ENCODE data around the gene LONP1. TPM values are rescaled to one million over a fixed set of nuclear protein-coding genes. Genes with fewer than 3 reads are reported as not detected.

LONP1 gene
- total RNA-seq, 1 experiment from 2014 or later, result 186 TPM

GRCh38 chr19:5719274-5719960, 529 bp downstream of the LONP1 start:
- peaks cover 16% of the 10 kb centered on the region for H3K4me1 Mint-ChIP-seq
- peak overlapping the region; percentile 97 for H3K4me3 Mint-ChIP-seq
- H3K27ac Mint-ChIP-seq, result peak overlapping the region; percentile 89
- no peak for DNase-seq (ENCODE audit: low spot score)
- H3K27me3 Mint-ChIP-seq (ENCODE audit: low read depth), result no peaks in the 10 kb centered on the region
- CTCF ChIA-PET, result interaction anchor here (1.0 to 3.4 kb wide), 8 partner anchors 14 to 184 kb away, joined by 3 to 27 read pairs (median 4); partner anchors contain the start of genes NDUFA11 and RPL36
- H3K9me3 Mint-ChIP-seq, result no peaks in the 10 kb centered on the region
- POLR2A ChIA-PET, result interaction anchor here (0.6 to 1.8 kb wide), 8 partner anchors 15 to 235 kb away, joined by 3 to 14 read pairs (median 4); partner anchors contain the start of genes DUS3L and RPL36
- ATAC-seq, result no peak
- TF ChIP-seq, protein P1, sequence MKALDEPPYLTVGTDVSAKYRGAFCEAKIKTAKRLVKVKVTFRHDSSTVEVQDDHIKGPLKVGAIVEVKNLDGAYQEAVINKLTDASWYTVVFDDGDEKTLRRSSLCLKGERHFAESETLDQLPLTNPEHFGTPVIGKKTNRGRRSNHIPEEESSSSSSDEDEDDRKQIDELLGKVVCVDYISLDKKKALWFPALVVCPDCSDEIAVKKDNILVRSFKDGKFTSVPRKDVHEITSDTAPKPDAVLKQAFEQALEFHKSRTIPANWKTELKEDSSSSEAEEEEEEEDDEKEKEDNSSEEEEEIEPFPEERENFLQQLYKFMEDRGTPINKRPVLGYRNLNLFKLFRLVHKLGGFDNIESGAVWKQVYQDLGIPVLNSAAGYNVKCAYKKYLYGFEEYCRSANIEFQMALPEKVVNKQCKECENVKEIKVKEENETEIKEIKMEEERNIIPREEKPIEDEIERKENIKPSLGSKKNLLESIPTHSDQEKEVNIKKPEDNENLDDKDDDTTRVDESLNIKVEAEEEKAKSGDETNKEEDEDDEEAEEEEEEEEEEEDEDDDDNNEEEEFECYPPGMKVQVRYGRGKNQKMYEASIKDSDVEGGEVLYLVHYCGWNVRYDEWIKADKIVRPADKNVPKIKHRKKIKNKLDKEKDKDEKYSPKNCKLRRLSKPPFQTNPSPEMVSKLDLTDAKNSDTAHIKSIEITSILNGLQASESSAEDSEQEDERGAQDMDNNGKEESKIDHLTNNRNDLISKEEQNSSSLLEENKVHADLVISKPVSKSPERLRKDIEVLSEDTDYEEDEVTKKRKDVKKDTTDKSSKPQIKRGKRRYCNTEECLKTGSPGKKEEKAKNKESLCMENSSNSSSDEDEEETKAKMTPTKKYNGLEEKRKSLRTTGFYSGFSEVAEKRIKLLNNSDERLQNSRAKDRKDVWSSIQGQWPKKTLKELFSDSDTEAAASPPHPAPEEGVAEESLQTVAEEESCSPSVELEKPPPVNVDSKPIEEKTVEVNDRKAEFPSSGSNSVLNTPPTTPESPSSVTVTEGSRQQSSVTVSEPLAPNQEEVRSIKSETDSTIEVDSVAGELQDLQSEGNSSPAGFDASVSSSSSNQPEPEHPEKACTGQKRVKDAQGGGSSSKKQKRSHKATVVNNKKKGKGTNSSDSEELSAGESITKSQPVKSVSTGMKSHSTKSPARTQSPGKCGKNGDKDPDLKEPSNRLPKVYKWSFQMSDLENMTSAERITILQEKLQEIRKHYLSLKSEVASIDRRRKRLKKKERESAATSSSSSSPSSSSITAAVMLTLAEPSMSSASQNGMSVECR (CRISPR knock-in tag; IDR thresholded peaks at IDR 0.05; ENCODE audit: borderline replicate concordance), result 0 out of 2 replicates have a peak, but pooled peaks have one; percentile 9
- TF ChIP-seq RELA (CRISPR knock-in tag; IDR thresholded peaks at IDR 0.05; ENCODE audit: borderline replicate concordance) (no peak; the same call in 1 of the 2 replicates), ATF2 (CRISPR knock-in tag; IDR thresholded peaks at IDR 0.05; ENCODE audit: borderline replicate concordance, low read depth) (no peak)
- H3K36me3 Mint-ChIP-seq, result peaks cover 14% of the 10 kb centered on the region

DNA sequence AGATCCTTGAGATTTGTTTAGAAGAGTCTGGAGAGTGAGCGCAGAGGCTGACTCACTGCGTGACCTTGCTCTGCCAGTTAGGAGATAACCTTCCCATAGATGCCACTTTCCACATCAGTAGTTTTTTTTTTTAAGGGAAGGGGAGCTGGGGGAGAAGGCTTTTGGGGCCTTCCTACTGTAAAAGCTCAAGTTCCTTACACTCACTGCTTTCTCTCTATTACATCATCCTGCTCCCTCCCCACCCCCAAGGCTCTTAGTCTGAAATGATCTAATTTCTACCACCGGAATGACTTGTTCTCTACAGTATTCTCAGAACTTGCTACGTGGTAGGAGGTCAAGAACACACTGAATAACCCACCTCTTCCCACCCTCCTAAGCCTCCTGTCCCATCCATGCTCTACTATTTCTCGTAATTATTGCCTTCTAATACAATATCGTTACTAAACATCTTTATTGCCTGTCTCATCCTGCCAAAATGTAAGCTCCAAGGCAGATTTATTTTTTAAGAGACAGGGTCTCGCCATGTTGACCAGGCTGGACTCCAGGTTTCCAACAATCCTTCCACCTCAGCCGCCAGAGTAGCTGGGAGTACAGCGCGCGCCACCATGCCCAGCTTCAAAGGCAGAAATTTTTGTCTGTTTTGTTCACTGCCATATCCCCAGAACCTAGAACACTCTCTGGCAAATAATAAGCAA, 1.2 kb downstream of the LONP1 start:
- Mint-ChIP-seq H3K4me3 (peak overlapping the region; percentile 97), H3K27me3 (ENCODE audit: low read depth) (no peaks in the 10 kb centered on the region), H3K36me3 (peaks cover 18% of the 10 kb centered on the region), H3K4me1 (peaks cover 16% of the 10 kb centered on the region), H3K9me3 (no peaks in the 10 kb centered on the region), H3K27ac (peak overlapping the region; percentile 89)
- TF ChIP-seq ZNF121 (CRISPR knock-in tag; IDR thresholded peaks at IDR 0.05) (no peak), GABPB1 (CRISPR knock-in tag; IDR thresholded peaks at IDR 0.05) (peak; percentile 96)
- CTCF ChIA-PET, result interaction anchor here (2.5 to 3.4 kb wide), 2 partner anchors 29 to 32 kb away, joined by 22 to 27 read pairs; partner anchors contain the start of gene RPL36
- no peak for ATAC-seq
- DNase-seq (ENCODE audit: low spot score), result no peak
- POLR2A ChIA-PET, result interaction anchor here (1.0 to 1.4 kb wide), 2 partner anchors 28 to 29 kb away, joined by 3 to 4 read pairs; no protein-coding TSS in a partner anchor

DNA sequence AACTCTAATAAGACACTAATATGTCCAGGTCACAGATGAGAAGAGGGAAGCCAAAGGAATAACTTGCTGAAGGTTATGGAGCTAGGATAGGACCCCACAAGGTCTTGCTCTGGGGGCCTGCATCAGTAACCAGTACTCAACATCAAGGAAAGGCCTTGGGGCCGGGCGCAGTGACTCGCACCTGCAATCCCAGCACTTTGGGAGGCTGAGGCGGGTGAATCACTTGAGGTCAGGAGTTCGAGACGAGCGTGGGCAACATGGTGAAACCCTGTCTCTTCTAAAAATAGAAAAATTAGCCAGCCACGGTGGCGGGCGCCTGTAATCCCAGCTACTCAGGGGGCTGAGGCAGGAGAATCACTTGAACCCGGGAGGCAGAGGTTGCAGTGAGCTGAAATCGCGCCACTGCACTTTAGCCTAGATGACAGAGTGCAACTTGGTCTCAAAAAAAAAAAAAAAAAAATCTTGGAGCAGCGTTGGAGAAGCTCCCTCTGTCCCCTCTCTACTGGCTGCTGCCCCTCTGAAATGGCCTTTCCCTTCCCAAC, 1.8 kb downstream of the LONP1 start:
- Mint-ChIP-seq H3K36me3 (peaks cover 25% of the 10 kb centered on the region), H3K4me1 (peaks cover 16% of the 10 kb centered on the region), H3K9me3 (no peaks in the 10 kb centered on the region), H3K27me3 (ENCODE audit: low read depth) (no peaks in the 10 kb centered on the region), H3K27ac (peak overlapping the region; percentile 89; the same call in 1 of the 2 replicates), H3K4me3 (peak overlapping the region; percentile 97)
- ATAC-seq (no peak), DNase-seq (ENCODE audit: low spot score) (no peak)
- POLR2A ChIA-PET, result interaction anchor here (1.0 to 1.4 kb wide), 2 partner anchors 27 to 29 kb away, joined by 3 to 4 read pairs; no protein-coding TSS in a partner anchor
- TF ChIP-seq ZNF416 (CRISPR knock-in tag; IDR thresholded peaks at IDR 0.05) (no peak), ZNF423 (CRISPR knock-in tag; IDR thresholded peaks at IDR 0.05) (no peak), EMX1 (CRISPR knock-in tag; IDR thresholded peaks at IDR 0.05) (no peak)
- TF ChIP-seq, protein P2, sequence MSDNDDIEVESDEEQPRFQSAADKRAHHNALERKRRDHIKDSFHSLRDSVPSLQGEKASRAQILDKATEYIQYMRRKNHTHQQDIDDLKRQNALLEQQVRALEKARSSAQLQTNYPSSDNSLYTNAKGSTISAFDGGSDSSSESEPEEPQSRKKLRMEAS (CRISPR knock-in tag; IDR thresholded peaks at IDR 0.05), result no peak
- CTCF ChIA-PET, result interaction anchor here (3.4 kb wide), 1 partner anchor 29 kb away, joined by 27 read pairs; the partner anchor contains the start of gene RPL36

All from WTC11 (cell line).